ENCODE measurements around the gene SLC16A10. TPM values are rescaled to one million over a fixed set of nuclear protein-coding genes. Genes with fewer than 3 reads are reported as not detected.
"Not testable (repeated sequence)": the region's sequence is repeated elsewhere in the genome, so short reads cannot be mapped to it uniquely, and the experiment has no call there.

SLC16A10 gene
- total RNA-seq, 2 experiments from 2014 or later = 13.4 to 13.8 TPM

DNA sequence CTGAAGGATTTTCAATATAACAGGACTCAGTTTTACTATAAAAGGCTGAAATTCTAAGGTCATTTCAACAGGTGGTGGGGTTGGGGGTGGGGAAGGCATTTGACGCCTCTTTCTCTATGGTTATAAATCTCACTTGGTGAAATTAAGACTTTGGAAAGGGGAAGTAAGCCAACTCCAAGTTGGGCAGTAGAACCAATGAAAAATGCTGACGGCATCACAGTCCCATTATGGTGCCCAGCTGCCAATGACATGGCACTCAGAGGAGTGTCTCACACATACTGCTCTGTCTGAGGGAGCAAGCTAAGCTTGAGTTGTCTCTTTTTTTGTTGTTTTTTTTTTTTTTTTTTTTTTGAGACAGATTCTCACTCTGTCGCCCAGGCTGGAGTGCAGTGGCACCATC, 4.7 kb downstream of the SLC16A10 start:
- DNase-seq (no peak), ATAC-seq (ENCODE audit: poor library complexity) (no peak)
- ChIA-PET CTCF (no interaction called here), POLR2A (no interaction called here)
- Histone ChIP-seq H3K27ac (ENCODE audit: low read depth in 1 of 2, low read length in 2 of 2) (no peak overlapping the region), H3K36me3 (ENCODE audit: insufficient read depth, low read length) (no peaks in the 10 kb centered on the region), H3K27me3 (ENCODE audit: control insufficient read depth in 1 of 2, insufficient read depth in 2 of 2, low read length in 2 of 2) (no peaks in the 10 kb centered on the region), H3K4me1 (ENCODE audit: insufficient read depth, low read length) (peaks cover 7% of the 10 kb centered on the region), H3K4me3 (ENCODE audit: low read length) (no peak overlapping the region), H3K9me3 (ENCODE audit: control insufficient read depth in 1 of 2, insufficient read depth in 1 of 2, low read length in 2 of 2) (peaks cover 0 to 5% of the 10 kb centered on the region in 2 experiments)
- no peak overlapping the region for H3K4me3 Mint-ChIP-seq
- H3K27ac Mint-ChIP-seq = no peak overlapping the region
- H3K27me3 Mint-ChIP-seq = no peaks in the 10 kb centered on the region
- no peak for TF ChIP-seq CTCF (IDR thresholded peaks at IDR 0.05)
- peaks cover 72% of the 10 kb centered on the region for H3K4me1 Mint-ChIP-seq (ENCODE audit: low read depth)
- intact Hi-C loops (cut with DNase I, micrococcal nuclease) = no loop called here
- peaks cover 13% of the 10 kb centered on the region for H3K36me3 Mint-ChIP-seq (ENCODE audit: low read depth)
- H3K9me3 Mint-ChIP-seq = peaks cover 2% of the 10 kb centered on the region

- peaks cover 51% of the 10 kb centered on the region for H3K4me1 Mint-ChIP-seq (ENCODE audit: low read depth)
- H3K36me3 Mint-ChIP-seq (ENCODE audit: low read depth); H3K36me3 ChIP-seq (ENCODE audit: insufficient read depth, low read length); CTCF ChIA-PET; H3K4me3 ChIP-seq (ENCODE audit: low read length); H3K9me3 Mint-ChIP-seq; H3K4me1 ChIP-seq (ENCODE audit: insufficient read depth, low read length); DNase-seq; H3K4me3 Mint-ChIP-seq; H3K27me3 Mint-ChIP-seq; H3K27me3 ChIP-seq (ENCODE audit: control insufficient read depth in 1 of 2, insufficient read depth in 2 of 2, low read length in 2 of 2); H3K27ac ChIP-seq (ENCODE audit: low read depth in 1 of 2, low read length in 2 of 2); H3K9me3 ChIP-seq (ENCODE audit: control insufficient read depth in 1 of 2, insufficient read depth in 1 of 2, low read length in 2 of 2); intact Hi-C loops (cut with DNase I, micrococcal nuclease); ATAC-seq (ENCODE audit: poor library complexity): not testable (repeated sequence)
- H3K27ac Mint-ChIP-seq = peak overlapping the region; percentile 86
- POLR2A ChIA-PET = interaction anchor here (1.1 to 1.3 kb wide), 2 partner anchors 8 to 29 kb away, joined by 4 to 12 read pairs; partner anchors contain the start of gene SLC16A10
Measured at GRCh38 chr6:111095488-111095887, 8.2 kb downstream of the SLC16A10 start.

DNA sequence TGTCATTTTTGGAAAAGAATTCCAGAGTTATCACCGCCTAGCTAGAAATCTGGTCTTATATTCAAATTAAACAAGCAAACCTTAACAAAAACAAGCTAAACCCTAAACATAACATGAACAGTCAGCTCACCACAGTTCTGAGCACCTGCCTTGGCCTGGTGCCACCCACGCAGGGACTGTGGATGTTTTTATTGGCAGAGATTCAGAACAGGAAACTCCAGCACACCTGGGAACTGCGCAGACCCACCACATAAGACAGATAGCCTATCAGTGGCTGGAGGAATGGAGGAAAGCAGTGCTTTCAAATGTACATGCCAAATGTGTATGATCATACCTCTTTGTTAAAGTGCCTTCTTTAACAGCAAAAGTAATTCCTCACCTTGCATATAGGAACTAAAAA, 8.9 kb downstream of the SLC16A10 start:
- peak; percentile 30 to 79 (median 62) for DNase-seq

More for the DNA sequence above, 8.9 kb downstream of the SLC16A10 start:
- H3K4me3 Mint-ChIP-seq = peak overlapping the region; percentile 57
- peaks cover 0 to 5% of the 10 kb centered on the region in 2 experiments for H3K9me3 ChIP-seq (ENCODE audit: control insufficient read depth in 1 of 2, insufficient read depth in 1 of 2, low read length in 2 of 2)
- CTCF ChIA-PET = no interaction called here
- no peaks in the 10 kb centered on the region for H3K36me3 ChIP-seq (ENCODE audit: insufficient read depth, low read length)
- ATAC-seq (ENCODE audit: poor library complexity) = peak; percentile 97
- H3K27me3 Mint-ChIP-seq = no peaks in the 10 kb centered on the region
- peaks cover 8% of the 10 kb centered on the region for H3K4me1 ChIP-seq (ENCODE audit: insufficient read depth, low read length)
- no peak for TF ChIP-seq CTCF (IDR thresholded peaks at IDR 0.05)
- POLR2A ChIA-PET = interaction anchor here (0.5 to 1.3 kb wide), 3 partner anchors 9 to 75 kb away, joined by 3 to 12 read pairs (median 4); partner anchors contain the start of gene SLC16A10
- intact Hi-C loops (cut with DNase I, micrococcal nuclease) = loop anchor here in 1 of 2 experiments (1.0 to 2.0 kb wide), 2 partner anchors 9 to 19 kb away; partner anchors contain the start of gene SLC16A10
- H3K27ac Mint-ChIP-seq = peak overlapping the region; percentile 86
- H3K9me3 Mint-ChIP-seq = peaks cover 2% of the 10 kb centered on the region
- peaks cover 46% of the 10 kb centered on the region for H3K4me1 Mint-ChIP-seq (ENCODE audit: low read depth)
- no peaks in the 10 kb centered on the region for H3K27me3 ChIP-seq (ENCODE audit: control insufficient read depth in 1 of 2, insufficient read depth in 2 of 2, low read length in 2 of 2)
- H3K36me3 Mint-ChIP-seq (ENCODE audit: low read depth) = peaks cover 5% of the 10 kb centered on the region
- H3K27ac ChIP-seq (ENCODE audit: low read depth in 1 of 2, low read length in 2 of 2) = peak overlapping the region in 1 of 2 donors; percentile 60
- H3K4me3 ChIP-seq (ENCODE audit: low read length) = no peak overlapping the region
